ENCODE data around the gene HAGH.

HAGH gene

DNA sequence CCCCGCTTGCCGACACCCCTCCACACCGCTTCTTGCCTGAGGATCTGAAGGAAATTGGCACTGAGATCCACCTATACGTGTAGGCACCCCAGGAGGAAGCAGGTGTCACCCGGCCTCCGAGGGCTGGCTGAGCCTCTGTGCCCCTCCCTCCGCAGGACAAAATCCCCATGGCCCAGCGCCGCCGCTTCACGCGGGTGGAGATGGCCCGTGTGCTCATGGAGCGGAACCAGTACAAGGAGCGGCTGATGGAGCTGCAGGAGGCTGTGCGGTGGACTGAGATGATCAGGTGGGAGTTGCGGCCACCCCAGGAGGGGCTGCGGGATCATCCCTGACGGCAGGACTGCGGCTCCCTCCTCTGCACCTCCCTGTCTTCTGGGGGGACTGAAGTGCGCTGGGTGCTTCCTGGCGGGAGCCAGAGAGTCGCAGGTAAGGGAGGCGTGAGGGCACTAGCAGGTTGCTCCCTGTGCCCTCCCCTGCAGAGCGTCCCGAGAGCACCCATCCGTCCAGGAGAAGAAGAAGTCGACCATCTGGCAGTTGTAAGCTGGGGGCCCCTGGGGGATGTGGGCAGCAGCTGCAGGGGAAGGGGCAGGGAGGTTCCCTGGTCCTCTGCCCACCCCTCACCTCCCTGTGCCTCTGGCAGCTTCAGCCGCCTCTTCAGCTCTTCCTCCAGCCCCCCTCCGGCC is 64.3 kb downstream of the HAGH start:
- no peak for TF ChIP-seq RARB (CRISPR knock-in tag; IDR thresholded peaks at IDR 0.05)
- TF ChIP-seq ESRRG (CRISPR knock-in tag; IDR thresholded peaks at IDR 0.05), result no peak
- no peak for TF ChIP-seq TCF4 (CRISPR knock-in tag; IDR thresholded peaks at IDR 0.05; ENCODE audit: borderline replicate concordance)
- TF ChIP-seq, protein P1, sequence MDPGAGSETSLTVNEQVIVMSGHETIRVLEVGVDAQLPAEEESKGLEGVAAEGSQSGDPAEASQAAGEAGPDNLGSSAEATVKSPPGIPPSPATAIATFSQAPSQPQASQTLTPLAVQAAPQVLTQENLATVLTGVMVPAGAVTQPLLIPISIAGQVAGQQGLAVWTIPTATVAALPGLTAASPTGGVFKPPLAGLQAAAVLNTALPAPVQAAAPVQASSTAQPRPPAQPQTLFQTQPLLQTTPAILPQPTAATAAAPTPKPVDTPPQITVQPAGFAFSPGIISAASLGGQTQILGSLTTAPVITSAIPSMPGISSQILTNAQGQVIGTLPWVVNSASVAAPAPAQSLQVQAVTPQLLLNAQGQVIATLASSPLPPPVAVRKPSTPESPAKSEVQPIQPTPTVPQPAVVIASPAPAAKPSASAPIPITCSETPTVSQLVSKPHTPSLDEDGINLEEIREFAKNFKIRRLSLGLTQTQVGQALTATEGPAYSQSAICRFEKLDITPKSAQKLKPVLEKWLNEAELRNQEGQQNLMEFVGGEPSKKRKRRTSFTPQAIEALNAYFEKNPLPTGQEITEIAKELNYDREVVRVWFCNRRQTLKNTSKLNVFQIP (CRISPR knock-in tag; IDR thresholded peaks at IDR 0.05; ENCODE audit: borderline replicate concordance, low read depth), result no peak
- ATAC-seq, result no peak

DNA sequence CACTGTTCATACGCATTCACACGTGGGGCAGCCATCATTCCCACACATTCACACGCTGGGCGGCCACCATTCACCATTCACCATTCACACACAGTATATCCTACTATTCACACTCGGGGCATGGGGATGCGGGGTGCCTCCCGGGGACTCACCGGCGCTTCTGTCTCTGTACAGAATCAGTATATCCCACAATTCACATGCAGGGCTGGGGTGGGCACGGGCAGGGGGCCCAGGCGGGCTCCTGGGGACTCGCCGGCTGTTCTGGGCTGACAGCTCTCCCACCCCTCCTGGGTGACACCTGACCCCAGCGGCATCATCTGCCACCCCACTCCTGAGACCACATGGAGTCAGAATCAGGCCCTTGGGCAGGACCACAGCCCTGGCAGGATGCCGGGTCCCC is 64.9 kb downstream of the HAGH start:
- ATAC-seq, result no peak
- no peak for TF ChIP-seq ZNF565 (CRISPR knock-in tag; conservative IDR thresholded peaks at IDR 0.05; ENCODE audit: low read depth)

DNA sequence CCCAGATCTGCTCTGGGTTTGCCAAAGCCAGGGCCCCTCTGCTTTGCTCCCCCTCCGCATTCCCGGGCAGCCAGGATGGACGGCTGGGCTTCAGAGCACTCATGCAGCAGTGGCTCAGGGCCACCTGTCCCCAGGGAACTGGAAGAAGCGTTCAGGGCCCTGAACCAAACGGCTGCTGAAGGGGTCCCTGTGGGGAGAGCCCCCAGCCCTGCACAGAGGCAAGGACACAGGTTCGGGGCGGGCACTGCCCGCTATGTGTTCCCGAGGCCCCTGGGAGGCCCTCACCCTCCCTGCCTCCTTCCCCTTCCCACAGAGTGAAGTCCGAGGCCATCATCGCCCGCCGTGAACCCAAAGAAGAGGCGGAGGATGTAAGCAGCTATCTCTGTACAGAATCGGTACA is 65.7 kb downstream of the HAGH start:
- ATAC-seq, result no peak
- TF ChIP-seq RARB (CRISPR knock-in tag; IDR thresholded peaks at IDR 0.05) (no peak), OSR1 (CRISPR knock-in tag; IDR thresholded peaks at IDR 0.05) (no peak), CSDC2 (CRISPR knock-in tag; IDR thresholded peaks at IDR 0.05) (no peak)

DNA sequence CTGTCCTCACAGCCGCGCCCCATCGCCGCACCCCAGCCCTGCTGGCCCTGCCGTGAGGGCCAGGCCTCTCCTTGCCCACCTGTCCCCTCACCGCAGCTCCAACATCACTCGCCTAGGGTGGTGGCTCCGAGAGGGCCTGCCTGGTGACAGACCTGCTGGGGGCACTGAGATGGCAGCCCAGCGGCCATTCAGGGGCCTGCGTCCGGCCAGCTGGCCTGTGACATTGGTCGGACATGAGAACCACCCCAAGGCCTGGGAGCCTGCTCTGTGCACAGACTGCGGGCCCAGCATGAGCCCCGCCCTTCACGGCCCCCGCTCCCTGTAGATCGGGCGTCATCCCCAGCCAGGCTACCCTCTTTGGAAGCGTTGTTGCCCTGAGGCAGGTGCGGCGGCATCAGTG is 67.1 kb downstream of the HAGH start:
- no peak for TF ChIP-seq ZNF8 (CRISPR knock-in tag; IDR thresholded peaks at IDR 0.05)
- no peak for TF ChIP-seq ISL1 (CRISPR knock-in tag; IDR thresholded peaks at IDR 0.05)
- no peak for TF ChIP-seq ZNF565 (CRISPR knock-in tag; conservative IDR thresholded peaks at IDR 0.05; ENCODE audit: low read depth)
- TF ChIP-seq ZNF70 (CRISPR knock-in tag; IDR thresholded peaks at IDR 0.05), result no peak
- no peak for TF ChIP-seq ARNTL (CRISPR knock-in tag; IDR thresholded peaks at IDR 0.05; ENCODE audit: borderline replicate concordance, low read depth)
- TF ChIP-seq OSR1 (CRISPR knock-in tag; IDR thresholded peaks at IDR 0.05), result no peak
- TF ChIP-seq ESRRG (CRISPR knock-in tag; IDR thresholded peaks at IDR 0.05), result no peak
- no peak for TF ChIP-seq BACH2 (CRISPR knock-in tag; IDR thresholded peaks at IDR 0.05; ENCODE audit: borderline replicate concordance)
- TF ChIP-seq TCF4 (CRISPR knock-in tag; IDR thresholded peaks at IDR 0.05; ENCODE audit: borderline replicate concordance), result no peak
- no peak for ATAC-seq

DNA sequence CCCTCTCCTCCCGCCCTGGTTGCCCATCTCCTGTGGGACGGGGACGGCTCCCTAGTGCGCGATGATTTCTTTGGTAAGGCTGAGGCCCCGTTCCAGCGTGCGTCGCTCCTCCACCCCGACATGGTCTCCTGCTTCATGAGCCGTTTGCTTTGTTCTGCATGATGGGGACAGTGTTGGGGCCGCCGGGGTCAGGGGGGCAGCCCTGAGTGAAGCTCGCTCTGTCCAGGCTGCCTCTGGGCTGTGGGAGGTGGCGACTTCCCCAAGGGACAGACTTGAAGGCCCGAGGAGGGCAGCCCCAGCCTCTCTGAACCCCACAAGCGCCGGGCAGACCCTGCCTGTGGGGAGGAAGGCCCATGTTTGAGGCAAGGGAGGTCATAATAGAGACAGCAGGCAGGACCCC is 67.7 kb downstream of the HAGH start:
- no peak for ATAC-seq
- TF ChIP-seq RARB (CRISPR knock-in tag; IDR thresholded peaks at IDR 0.05) (no peak), BACH2 (CRISPR knock-in tag; IDR thresholded peaks at IDR 0.05; ENCODE audit: borderline replicate concordance) (no peak), ZNF70 (CRISPR knock-in tag; IDR thresholded peaks at IDR 0.05) (no peak), ARNTL (CRISPR knock-in tag; IDR thresholded peaks at IDR 0.05; ENCODE audit: borderline replicate concordance, low read depth) (no peak), PPARA (CRISPR knock-in tag; IDR thresholded peaks at IDR 0.05; ENCODE audit: borderline replicate concordance) (no peak), OSR1 (CRISPR knock-in tag; IDR thresholded peaks at IDR 0.05) (no peak), PATZ1 (CRISPR knock-in tag; IDR thresholded peaks at IDR 0.05; ENCODE audit: borderline replicate concordance) (no peak), ESRRG (CRISPR knock-in tag; IDR thresholded peaks at IDR 0.05) (no peak), ISL1 (CRISPR knock-in tag; IDR thresholded peaks at IDR 0.05) (no peak), TSHZ2 (CRISPR knock-in tag; IDR thresholded peaks at IDR 0.05) (no peak), TCF4 (CRISPR knock-in tag; IDR thresholded peaks at IDR 0.05; ENCODE audit: borderline replicate concordance) (no peak), TOX (CRISPR knock-in tag; IDR thresholded peaks at IDR 0.05; ENCODE audit: borderline replicate concordance) (no peak), ZNF565 (CRISPR knock-in tag; conservative IDR thresholded peaks at IDR 0.05; ENCODE audit: low read depth) (no peak), CREB5 (CRISPR knock-in tag; IDR thresholded peaks at IDR 0.05; ENCODE audit: low read depth) (no peak), GLIS3 (CRISPR knock-in tag; IDR thresholded peaks at IDR 0.05) (no peak), ZC3H10 (CRISPR knock-in tag; IDR thresholded peaks at IDR 0.05) (no peak), CSDC2 (CRISPR knock-in tag; IDR thresholded peaks at IDR 0.05) (no peak), SNAI2 (CRISPR knock-in tag; IDR thresholded peaks at IDR 0.05) (no peak), ZFP30 (CRISPR knock-in tag; IDR thresholded peaks at IDR 0.05) (no peak)
- TF ChIP-seq, protein P2, sequence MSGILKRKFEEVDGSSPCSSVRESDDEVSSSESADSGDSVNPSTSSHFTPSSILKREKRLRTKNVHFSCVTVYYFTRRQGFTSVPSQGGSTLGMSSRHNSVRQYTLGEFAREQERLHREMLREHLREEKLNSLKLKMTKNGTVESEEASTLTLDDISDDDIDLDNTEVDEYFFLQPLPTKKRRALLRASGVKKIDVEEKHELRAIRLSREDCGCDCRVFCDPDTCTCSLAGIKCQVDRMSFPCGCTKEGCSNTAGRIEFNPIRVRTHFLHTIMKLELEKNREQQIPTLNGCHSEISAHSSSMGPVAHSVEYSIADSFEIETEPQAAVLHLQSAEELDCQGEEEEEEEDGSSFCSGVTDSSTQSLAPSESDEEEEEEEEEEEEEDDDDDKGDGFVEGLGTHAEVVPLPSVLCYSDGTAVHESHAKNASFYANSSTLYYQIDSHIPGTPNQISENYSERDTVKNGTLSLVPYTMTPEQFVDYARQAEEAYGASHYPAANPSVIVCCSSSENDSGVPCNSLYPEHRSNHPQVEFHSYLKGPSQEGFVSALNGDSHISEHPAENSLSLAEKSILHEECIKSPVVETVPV (CRISPR knock-in tag; IDR thresholded peaks at IDR 0.05), result no peak
